Fibroblast of villous mesenchyme (primary cell): ENCODE results near the gene RAP1GAP. TPM values are rescaled to one million over a fixed set of nuclear protein-coding genes. Genes with fewer than 3 reads are reported as not detected.
A peak's percentile ranks its signal among the peaks of the same experiment; 100 is the strongest.

ENCODE experiments used
- DNase-seq: peaks from one replicate; pipeline ENCODE4 v3.0.0-alpha.2; 2010; ENCODE audit warnings: low read depth
- H3K4me3 ChIP-seq: 2 replicates; pipeline ENCODE4 v1.5.1; 2011; ENCODE audit warnings: low read depth, mild to moderate bottlenecking, low read length
- total RNA-seq: library from RNA; depleted of rRNA; stranded (reverse); fragments of >200 nt; gene quantifications from 2 replicates; pipeline ENCODE4 v1.2.3, GENCODE V29; 2012
- TF ChIP-seq, protein P1 (sequence below): IDR thresholded peaks from 2 replicates; pipeline ENCODE4 v1.5.1; 2012; ENCODE audit warnings: low read depth, mild to moderate bottlenecking, low read length; ENCODE audit not compliant: insufficient read depth

Gene RAP1GAP
- total RNA-seq, 1 donor = under 0.01 TPM

DNA sequence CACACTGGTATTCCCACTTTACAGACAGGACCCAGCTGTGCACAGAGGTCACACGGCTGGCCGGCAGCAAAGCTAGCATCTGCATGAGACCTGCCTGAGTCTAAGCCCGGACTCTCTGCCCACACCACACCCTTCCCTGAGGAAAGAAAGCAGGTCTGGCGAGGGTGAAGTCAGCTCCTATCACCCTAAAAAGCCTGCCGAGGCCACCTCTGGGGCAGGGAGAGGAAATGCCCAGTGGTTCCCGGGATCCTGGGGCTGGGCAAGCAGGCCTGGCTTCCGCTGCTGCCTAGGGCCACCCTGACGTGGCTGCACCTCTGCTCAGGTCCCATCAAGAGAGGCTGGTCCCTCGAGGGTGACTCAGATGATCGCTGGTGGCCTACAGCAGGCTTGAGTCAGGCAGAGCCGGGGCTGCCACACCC, 42.2 kb downstream of the RAP1GAP start:
- H3K4me3 ChIP-seq = no peak overlapping the region
- no peak for DNase-seq
- TF ChIP-seq, protein P1, sequence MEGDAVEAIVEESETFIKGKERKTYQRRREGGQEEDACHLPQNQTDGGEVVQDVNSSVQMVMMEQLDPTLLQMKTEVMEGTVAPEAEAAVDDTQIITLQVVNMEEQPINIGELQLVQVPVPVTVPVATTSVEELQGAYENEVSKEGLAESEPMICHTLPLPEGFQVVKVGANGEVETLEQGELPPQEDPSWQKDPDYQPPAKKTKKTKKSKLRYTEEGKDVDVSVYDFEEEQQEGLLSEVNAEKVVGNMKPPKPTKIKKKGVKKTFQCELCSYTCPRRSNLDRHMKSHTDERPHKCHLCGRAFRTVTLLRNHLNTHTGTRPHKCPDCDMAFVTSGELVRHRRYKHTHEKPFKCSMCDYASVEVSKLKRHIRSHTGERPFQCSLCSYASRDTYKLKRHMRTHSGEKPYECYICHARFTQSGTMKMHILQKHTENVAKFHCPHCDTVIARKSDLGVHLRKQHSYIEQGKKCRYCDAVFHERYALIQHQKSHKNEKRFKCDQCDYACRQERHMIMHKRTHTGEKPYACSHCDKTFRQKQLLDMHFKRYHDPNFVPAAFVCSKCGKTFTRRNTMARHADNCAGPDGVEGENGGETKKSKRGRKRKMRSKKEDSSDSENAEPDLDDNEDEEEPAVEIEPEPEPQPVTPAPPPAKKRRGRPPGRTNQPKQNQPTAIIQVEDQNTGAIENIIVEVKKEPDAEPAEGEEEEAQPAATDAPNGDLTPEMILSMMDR = no peak

- no peak overlapping the region for H3K4me3 ChIP-seq
- TF ChIP-seq, protein P1 = no peak
- no peak for DNase-seq
Measured at GRCh38 chr1:21625390-21626190, 43.6 kb downstream of the RAP1GAP start.

- H3K4me3 ChIP-seq = no peak overlapping the region
- TF ChIP-seq, protein P1 = no peak
- DNase-seq = no peak
Measured at GRCh38 chr1:21624571-21625389, 44.4 kb downstream of the RAP1GAP start.

DNA sequence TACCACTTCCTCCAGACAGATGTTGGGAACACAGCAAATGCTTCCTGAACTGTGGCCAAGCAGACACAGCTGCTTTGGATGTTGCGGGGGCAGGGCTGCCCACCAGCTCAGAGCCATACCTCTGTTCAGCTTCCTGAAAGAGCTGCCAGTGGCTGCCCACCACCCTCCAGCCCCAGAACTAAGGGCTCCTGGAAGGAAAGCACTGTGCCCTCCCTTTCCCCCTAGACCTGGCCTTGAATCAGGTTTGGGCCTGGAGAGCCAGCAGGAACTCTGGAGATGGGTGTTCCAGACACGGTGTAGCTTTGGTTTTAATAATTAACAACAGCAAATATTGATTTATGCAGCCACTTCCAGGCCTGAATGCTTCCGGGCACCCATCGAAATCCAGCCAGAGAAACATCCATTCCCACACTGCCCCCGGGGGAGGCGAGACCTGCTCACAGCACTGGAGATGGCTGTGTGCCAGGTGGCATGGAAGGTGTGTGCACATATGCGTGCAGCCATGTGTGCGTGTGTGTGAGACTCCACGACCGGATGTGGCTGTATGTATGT, 45.7 kb downstream of the RAP1GAP start:
- no peak for DNase-seq
- TF ChIP-seq, protein P1 = no peak
- no peak overlapping the region for H3K4me3 ChIP-seq

- H3K4me3 ChIP-seq = peak overlapping the region; percentile 33
- no peak for DNase-seq
- TF ChIP-seq, protein P1 = no peak
Measured at GRCh38 chr1:21622466-21623315, 46.5 kb downstream of the RAP1GAP start.
